ENCODE measurements around the gene PRPF40A. TPM values are rescaled to one million over a fixed set of nuclear protein-coding genes. Genes with fewer than 3 reads are reported as not detected.

The PRPF40A gene
- total and polyA plus RNA-seq, 2 of the 13 experiments (the other 11 are each of a cell fraction or from before 2014, with no cell fraction given) = 146 to 207 TPM

GRCh38 chr2:152620985-152621384 lies 96.3 kb downstream of the PRPF40A start (continued):
- no peak for TF ChIP-seq ZFX (CRISPR knock-in tag; IDR thresholded peaks at IDR 0.05; ENCODE audit: low read depth)

- CTCF ChIA-PET (ENCODE audit: low intra/inter-chr PET ratio, low total read pairs) = no interaction called here
- Histone ChIP-seq H3K9me3 (ENCODE audit: low read length) (no peaks in the 10 kb centered on the region), H3K36me3 (replicated peaks in 1 of 2; ENCODE audit: control insufficient read depth in 1 of 2, insufficient read depth in 2 of 2, low read length in 2 of 2) (peaks cover 53 to 85% of the 10 kb centered on the region in 2 experiments), H2AFZ (ENCODE audit: low read length) (no peak overlapping the region), H3K4me3 (replicated peaks in 1 of 3; ENCODE audit: insufficient read depth in 1 of 3, low read depth in 2 of 3, low read length in 3 of 3) (no peak overlapping the region), H3K27me3 (ENCODE audit: control insufficient read depth in 1 of 2, insufficient read depth in 2 of 2, low read length in 2 of 2) (no peaks in the 10 kb centered on the region), H3K9ac (ENCODE audit: insufficient read depth, low read depth, low read length) (no peak overlapping the region), H3K4me1 (ENCODE audit: insufficient read depth, low read length) (no peaks in the 10 kb centered on the region), H3K4me2 (ENCODE audit: low read depth, low read length) (no peak overlapping the region), H3K27ac (ENCODE audit: extremely low read length, insufficient read depth, low read length) (no peak overlapping the region), H4K20me1 (ENCODE audit: insufficient read depth, low read length) (no peaks in the 10 kb centered on the region), H3K79me2 (ENCODE audit: insufficient read depth, low read length) (no peaks in the 10 kb centered on the region)
- FAIRE-seq = no peak
- no TSS peak for BruUV-seq (replicated peaks)
- POLR2A ChIA-PET = no interaction called here
- WGBS (ENCODE audit: low lambda C conversion rate) = 96% methylated on average over 7 of the region's 7 CpGs
- no peak for ATAC-seq
- no peak for DNase-seq (ENCODE audit: low spot score)
- intact Hi-C loops (cut with micrococcal nuclease; ENCODE audit: unreplicated experiment) = no loop called here
- TF ChIP-seq RNF219 (CRISPR knock-in tag; IDR thresholded peaks at IDR 0.05) (no peak), EED (CRISPR knock-in tag; IDR thresholded peaks at IDR 0.05) (no peak), SALL1 (CRISPR knock-in tag; IDR thresholded peaks at IDR 0.05) (no peak), YEATS2 (CRISPR knock-in tag; IDR thresholded peaks at IDR 0.05; ENCODE audit: borderline replicate concordance) (no peak), FOXJ3 (CRISPR knock-in tag; IDR thresholded peaks at IDR 0.05; ENCODE audit: borderline replicate concordance) (no peak), SMAD1 (CRISPR knock-in tag; IDR thresholded peaks at IDR 0.05; ENCODE audit: borderline replicate concordance, low read depth) (no peak), ZBTB21 (CRISPR knock-in tag; IDR thresholded peaks at IDR 0.05) (no peak), ZNF557 (CRISPR knock-in tag; IDR thresholded peaks at IDR 0.05) (no peak), REL (CRISPR knock-in tag; conservative IDR thresholded peaks at IDR 0.05) (no peak), UBTF (CRISPR knock-in tag; IDR thresholded peaks at IDR 0.05) (no peak), MEF2D (CRISPR knock-in tag; IDR thresholded peaks at IDR 0.05) (no peak), ZNF652 (CRISPR knock-in tag; IDR thresholded peaks at IDR 0.05; ENCODE audit: borderline replicate concordance, low read depth) (no peak), RFX1 (IDR thresholded peaks at IDR 0.05) (no peak), MXD3 (CRISPR knock-in tag; IDR thresholded peaks at IDR 0.05) (no peak)
- in situ Hi-C loops (cut with HindIII; ENCODE audit: extremely low pct_ligation_motif_present, low pct_unique_long_range_greater_than_20kb) = no loop called here
Observed at GRCh38 chr2:152620208-152620607, 97.1 kb downstream of the PRPF40A start.

All from HepG2 (cell line).